Endothelial cell of umbilical vein (primary cell): Measurements from ENCODE around the gene IRF2BP1.

Experiments used
- EZH2 ChIP-seq: IDR thresholded peaks from 2 replicates; pipeline ENCODE4 v1.6.1; 2012; ENCODE audit warnings: borderline replicate concordance, low read depth, mild to moderate bottlenecking, moderate library complexity, low read length, inconsistent platforms; ENCODE audit not compliant: severe bottlenecking
- POLR2AphosphoS5 ChIP-seq: IDR thresholded peaks from 2 replicates; pipeline ENCODE4 v1.6.1; 2012; ENCODE audit warnings: low read depth, mild to moderate bottlenecking, control low read depth, low read length, moderate library complexity; ENCODE audit not compliant: insufficient read depth

GRCh38 chr19:45901912-45902650, 16.1 kb upstream of the IRF2BP1 start, which contains the start of gene MYPOP:
- TF ChIP-seq POLR2AphosphoS5: no peak
- TF ChIP-seq EZH2: no peak
